Stimulated activated CD8-positive, alpha-beta memory T cell treated with anti-CD3 and anti-CD28 coated beads, Interleukin-12 subunit alpha, Interleukin-12 subunit beta, amount 100 ng/mL, for 24 hours (primary cell): ENCODE measurements around the gene EDN3.
"Not testable (repeated sequence)": the region's sequence is repeated elsewhere in the genome, so short reads cannot be mapped to it uniquely, and the experiment has no call there.

ENCODE experiments used
- DNase-seq: peaks from one replicate; pipeline ENCODE4 v3.0.0-alpha.2; 2020; ENCODE audit errors: extremely low read depth

EDN3 gene

GRCh38 chr20:59335377-59335776 lies 35.0 kb downstream of the EDN3 start:
- no peak for DNase-seq

GRCh38 chr20:59336540-59336939 lies 36.1 kb downstream of the EDN3 start:
- DNase-seq: no peak

- not testable (repeated sequence) for DNase-seq
Observed at GRCh38 chr20:59338444-59338843, 38.0 kb downstream of the EDN3 start.

GRCh38 chr20:59340201-59340885 lies 39.9 kb downstream of the EDN3 start:
- no peak for DNase-seq

GRCh38 chr20:59341285-59342022 lies 41.0 kb downstream of the EDN3 start:
- DNase-seq: not testable (repeated sequence)

GRCh38 chr20:59342023-59342957 lies 41.9 kb downstream of the EDN3 start:
- DNase-seq: no peak

- no peak for DNase-seq
Observed at GRCh38 chr20:59346061-59346460, 45.6 kb downstream of the EDN3 start.

- DNase-seq: no peak
Observed at GRCh38 chr20:59349277-59349676, 48.9 kb downstream of the EDN3 start.

GRCh38 chr20:59350330-59351156 lies 50.1 kb downstream of the EDN3 start:
- no peak for DNase-seq

- no peak for DNase-seq
Observed at GRCh38 chr20:59351157-59352040, 51.0 kb downstream of the EDN3 start.

- no peak for DNase-seq
Observed at GRCh38 chr20:59352541-59352940, 52.1 kb downstream of the EDN3 start.

GRCh38 chr20:59352990-59353389 lies 52.6 kb downstream of the EDN3 start:
- DNase-seq: no peak

GRCh38 chr20:59354460-59354859 lies 54.0 kb downstream of the EDN3 start:
- no peak for DNase-seq

- DNase-seq: no peak
Observed at GRCh38 chr20:59355242-59355641, 54.8 kb downstream of the EDN3 start.

- no peak for DNase-seq
Observed at GRCh38 chr20:59356662-59357165, 56.3 kb downstream of the EDN3 start.

GRCh38 chr20:59358793-59359192 lies 58.4 kb downstream of the EDN3 start:
- DNase-seq: not testable (repeated sequence)

- DNase-seq: no peak
Observed at GRCh38 chr20:59359906-59360725, 59.7 kb downstream of the EDN3 start.

GRCh38 chr20:59360934-59361333 lies 60.5 kb downstream of the EDN3 start:
- no peak for DNase-seq

- no peak for DNase-seq
Observed at GRCh38 chr20:59361411-59361810, 61.0 kb downstream of the EDN3 start.
